ENCODE data around the gene PAK4. TPM values are rescaled to one million over a fixed set of nuclear protein-coding genes. Genes with fewer than 3 reads are reported as not detected.

PAK4 gene
- polyA plus RNA-seq = 10 to 100 TPM; 39.8 to 43.1 TPM

- peak within 1 kb of the TSS; percentile 88 to 94 for H3K27ac ChIP-seq (ENCODE audit: low read depth in 2 of 2, low read length in 1 of 2)
- H3K36me3 ChIP-seq (ENCODE audit: control insufficient read depth in 2 of 2, insufficient read depth in 2 of 2, low read length in 1 of 2) = no peaks in the 10 kb centered on the region
- peaks cover 9 to 15% of the 10 kb centered on the region in 2 donors for H3K4me1 ChIP-seq (ENCODE audit: control insufficient read depth in 2 of 2, insufficient read depth in 2 of 2, low read length in 1 of 2)
- 1% methylated on average over 63 to 64 of the region's 64 CpGs for WGBS, 2 donors
- no peaks in the 10 kb centered on the region for H3K9me3 ChIP-seq (ENCODE audit: control insufficient read depth in 2 of 2, insufficient read depth in 1 of 2, low read depth in 1 of 2, low read length in 1 of 2)
- peak within 1 kb of the TSS; percentile 92 to 95 for H3K4me3 ChIP-seq (ENCODE audit: low read depth in 1 of 2, low read length in 2 of 2)
- H3K27me3 ChIP-seq (ENCODE audit: control insufficient read depth in 1 of 2, insufficient read depth in 2 of 2, low read length in 2 of 2) = no peaks in the 10 kb centered on the region
These were observed at the start of gene PAK4 for GRCh38 chr19:39125554-39126311. Gene PAK4, plus strand, starts transcription at chr19:39125786. Its CDS starts 43,768 bp downstream, at chr19:39169554.

- Histone ChIP-seq H3K9me3 (ENCODE audit: control insufficient read depth in 2 of 2, insufficient read depth in 1 of 2, low read depth in 1 of 2, low read length in 1 of 2) (no peaks in the 10 kb centered on the region), H3K4me3 (ENCODE audit: low read depth in 1 of 2, low read length in 2 of 2) (no peak overlapping the region), H3K36me3 (ENCODE audit: control insufficient read depth in 2 of 2, insufficient read depth in 2 of 2, low read length in 1 of 2) (no peaks in the 10 kb centered on the region), H3K27me3 (ENCODE audit: control insufficient read depth in 1 of 2, insufficient read depth in 2 of 2, low read length in 2 of 2) (no peaks in the 10 kb centered on the region), H3K4me1 (ENCODE audit: control insufficient read depth in 2 of 2, insufficient read depth in 2 of 2, low read length in 1 of 2) (no peaks in the 10 kb centered on the region), H3K27ac (ENCODE audit: low read depth in 2 of 2, low read length in 1 of 2) (no peak overlapping the region)
- WGBS, 2 donors = 80 to 90% methylated on average over 11 of the region's 11 CpGs
These were observed 48.3 kb upstream of the PAK4 start for GRCh38 chr19:39077323-39077722.

- Histone ChIP-seq H3K9me3 (ENCODE audit: control insufficient read depth in 2 of 2, insufficient read depth in 1 of 2, low read depth in 1 of 2, low read length in 1 of 2) (no peaks in the 10 kb centered on the region), H3K27ac (ENCODE audit: low read depth in 2 of 2, low read length in 1 of 2) (no peak overlapping the region), H3K27me3 (ENCODE audit: control insufficient read depth in 1 of 2, insufficient read depth in 2 of 2, low read length in 2 of 2) (no peaks in the 10 kb centered on the region), H3K4me1 (ENCODE audit: control insufficient read depth in 2 of 2, insufficient read depth in 2 of 2, low read length in 1 of 2) (no peaks in the 10 kb centered on the region), H3K36me3 (ENCODE audit: control insufficient read depth in 2 of 2, insufficient read depth in 2 of 2, low read length in 1 of 2) (no peaks in the 10 kb centered on the region), H3K4me3 (ENCODE audit: low read depth in 1 of 2, low read length in 2 of 2) (no peak overlapping the region)
- 50 to 51% methylated on average over 7 of the region's 7 CpGs for WGBS, 2 donors
These were observed 47.0 kb upstream of the PAK4 start for GRCh38 chr19:39078436-39079200.

GRCh38 chr19:39080431-39080830 is 45.2 kb upstream of the PAK4 start:
- Histone ChIP-seq H3K9me3 (ENCODE audit: control insufficient read depth in 2 of 2, insufficient read depth in 1 of 2, low read depth in 1 of 2, low read length in 1 of 2) (no peaks in the 10 kb centered on the region), H3K27ac (ENCODE audit: low read depth in 2 of 2, low read length in 1 of 2) (no peak overlapping the region), H3K4me3 (ENCODE audit: low read depth in 1 of 2, low read length in 2 of 2) (no peak overlapping the region), H3K36me3 (ENCODE audit: control insufficient read depth in 2 of 2, insufficient read depth in 2 of 2, low read length in 1 of 2) (no peaks in the 10 kb centered on the region), H3K27me3 (ENCODE audit: control insufficient read depth in 1 of 2, insufficient read depth in 2 of 2, low read length in 2 of 2) (no peaks in the 10 kb centered on the region), H3K4me1 (ENCODE audit: control insufficient read depth in 2 of 2, insufficient read depth in 2 of 2, low read length in 1 of 2) (peaks cover 0 to 8% of the 10 kb centered on the region in 2 donors)
- WGBS, 2 donors = 42 to 56% methylated on average over 3 of the region's 3 CpGs

- Histone ChIP-seq H3K36me3 (ENCODE audit: control insufficient read depth in 2 of 2, insufficient read depth in 2 of 2, low read length in 1 of 2) (no peaks in the 10 kb centered on the region), H3K4me1 (ENCODE audit: control insufficient read depth in 2 of 2, insufficient read depth in 2 of 2, low read length in 1 of 2) (peaks cover 0 to 8% of the 10 kb centered on the region in 2 donors), H3K9me3 (ENCODE audit: control insufficient read depth in 2 of 2, insufficient read depth in 1 of 2, low read depth in 1 of 2, low read length in 1 of 2) (no peaks in the 10 kb centered on the region), H3K4me3 (ENCODE audit: low read depth in 1 of 2, low read length in 2 of 2) (no peak overlapping the region), H3K27me3 (ENCODE audit: control insufficient read depth in 1 of 2, insufficient read depth in 2 of 2, low read length in 2 of 2) (no peaks in the 10 kb centered on the region), H3K27ac (ENCODE audit: low read depth in 2 of 2, low read length in 1 of 2) (no peak overlapping the region)
- 88 to 92% methylated on average over 7 of the region's 7 CpGs for WGBS, 2 donors
These were observed 43.4 kb upstream of the PAK4 start for GRCh38 chr19:39082167-39082566.

GRCh38 chr19:39082745-39083598 is 42.6 kb upstream of the PAK4 start:
- H3K9me3 ChIP-seq (ENCODE audit: control insufficient read depth in 2 of 2, insufficient read depth in 1 of 2, low read depth in 1 of 2, low read length in 1 of 2) = no peaks in the 10 kb centered on the region
- H3K4me3 ChIP-seq (ENCODE audit: low read depth in 1 of 2, low read length in 2 of 2) = peak overlapping the region in 1 of 2 donors; percentile 25
- H3K4me1 ChIP-seq (ENCODE audit: control insufficient read depth in 2 of 2, insufficient read depth in 2 of 2, low read length in 1 of 2) = peaks cover 0 to 8% of the 10 kb centered on the region in 2 donors
- no peaks in the 10 kb centered on the region for H3K27me3 ChIP-seq (ENCODE audit: control insufficient read depth in 1 of 2, insufficient read depth in 2 of 2, low read length in 2 of 2)
- H3K36me3 ChIP-seq (ENCODE audit: control insufficient read depth in 2 of 2, insufficient read depth in 2 of 2, low read length in 1 of 2) = no peaks in the 10 kb centered on the region
- WGBS, 2 donors = 13 to 15% methylated on average over 15 of the region's 15 CpGs
- H3K27ac ChIP-seq (ENCODE audit: low read depth in 2 of 2, low read length in 1 of 2) = no peak overlapping the region

GRCh38 chr19:39083599-39083982 is 42.0 kb upstream of the PAK4 start:
- no peaks in the 10 kb centered on the region for H3K27me3 ChIP-seq (ENCODE audit: control insufficient read depth in 1 of 2, insufficient read depth in 2 of 2, low read length in 2 of 2)
- peaks cover 0 to 8% of the 10 kb centered on the region in 2 donors for H3K4me1 ChIP-seq (ENCODE audit: control insufficient read depth in 2 of 2, insufficient read depth in 2 of 2, low read length in 1 of 2)
- WGBS, 2 donors = 1% methylated on average over 14 of the region's 14 CpGs
- H3K27ac ChIP-seq (ENCODE audit: low read depth in 2 of 2, low read length in 1 of 2) = no peak overlapping the region
- no peaks in the 10 kb centered on the region for H3K9me3 ChIP-seq (ENCODE audit: control insufficient read depth in 2 of 2, insufficient read depth in 1 of 2, low read depth in 1 of 2, low read length in 1 of 2)
- peak overlapping the region; percentile 25 to 31 for H3K4me3 ChIP-seq (ENCODE audit: low read depth in 1 of 2, low read length in 2 of 2)
- no peaks in the 10 kb centered on the region for H3K36me3 ChIP-seq (ENCODE audit: control insufficient read depth in 2 of 2, insufficient read depth in 2 of 2, low read length in 1 of 2)

- peak within 1 kb of the TSS; percentile 25 to 31 for H3K4me3 ChIP-seq (ENCODE audit: low read depth in 1 of 2, low read length in 2 of 2)
- H3K9me3 ChIP-seq (ENCODE audit: control insufficient read depth in 2 of 2, insufficient read depth in 1 of 2, low read depth in 1 of 2, low read length in 1 of 2) = no peaks in the 10 kb centered on the region
- WGBS, 2 donors = 7% methylated on average over 39 to 54 of the region's 54 CpGs
- no peaks in the 10 kb centered on the region for H3K27me3 ChIP-seq (ENCODE audit: control insufficient read depth in 1 of 2, insufficient read depth in 2 of 2, low read length in 2 of 2)
- peaks cover 0 to 8% of the 10 kb centered on the region in 2 donors for H3K4me1 ChIP-seq (ENCODE audit: control insufficient read depth in 2 of 2, insufficient read depth in 2 of 2, low read length in 1 of 2)
- H3K27ac ChIP-seq (ENCODE audit: low read depth in 2 of 2, low read length in 1 of 2) = no peak within 1 kb of the TSS
- no peaks in the 10 kb centered on the region for H3K36me3 ChIP-seq (ENCODE audit: control insufficient read depth in 2 of 2, insufficient read depth in 2 of 2, low read length in 1 of 2)
These were observed 41.4 kb upstream of the PAK4 start, which contains the start of gene ACP7 for GRCh38 chr19:39083983-39084731. Gene ACP7, plus strand, starts transcription at chr19:39084368. Its CDS starts 902 bp downstream, at chr19:39085270.

GRCh38 chr19:39084732-39085080 is 40.9 kb upstream of the PAK4 start:
- Histone ChIP-seq H3K27me3 (ENCODE audit: control insufficient read depth in 1 of 2, insufficient read depth in 2 of 2, low read length in 2 of 2) (no peaks in the 10 kb centered on the region), H3K4me3 (ENCODE audit: low read depth in 1 of 2, low read length in 2 of 2) (peak overlapping the region; percentile 16 to 25), H3K27ac (ENCODE audit: low read depth in 2 of 2, low read length in 1 of 2) (no peak overlapping the region), H3K9me3 (ENCODE audit: control insufficient read depth in 2 of 2, insufficient read depth in 1 of 2, low read depth in 1 of 2, low read length in 1 of 2) (no peaks in the 10 kb centered on the region), H3K36me3 (ENCODE audit: control insufficient read depth in 2 of 2, insufficient read depth in 2 of 2, low read length in 1 of 2) (no peaks in the 10 kb centered on the region), H3K4me1 (ENCODE audit: control insufficient read depth in 2 of 2, insufficient read depth in 2 of 2, low read length in 1 of 2) (peaks cover 0 to 8% of the 10 kb centered on the region in 2 donors)
- WGBS, 2 donors = 63 to 71% methylated on average over 7 of the region's 7 CpGs
